ENCODE measurements around the gene SMIM41. TPM values are rescaled to one million over a fixed set of nuclear protein-coding genes. Genes with fewer than 3 reads are reported as not detected.
"Not testable (repeated sequence)": the region's sequence is repeated elsewhere in the genome, so short reads cannot be mapped to it uniquely, and the experiment has no call there.

Gene SMIM41
- total and polyA plus RNA-seq, 10 of the 15 experiments (the other 5 are each of a cell fraction or from before 2014, with no cell fraction given): not detected

GRCh38 chr12:52116222-52117125 lies 37.0 kb downstream of the SMIM41 start:
- BruUV-seq (replicated peaks); H3K36me3 ChIP-seq (ENCODE audit: control insufficient read depth in 2 of 2, insufficient read depth in 2 of 2, low read length in 1 of 2); in situ Hi-C loops (cut with MboI); H3K9me3 ChIP-seq (replicated peaks; ENCODE audit: control insufficient read depth, insufficient read depth, low read length); FAIRE-seq; H4K20me1 ChIP-seq (ENCODE audit: control insufficient read depth, insufficient read depth); H3K79me2 ChIP-seq (ENCODE audit: control insufficient read depth, insufficient read depth, low read length); ATAC-seq; H3K27me3 ChIP-seq (replicated peaks in 1 of 2; ENCODE audit: control insufficient read depth in 2 of 2, insufficient read depth in 2 of 2, low read length in 1 of 2); H2AFZ ChIP-seq (ENCODE audit: control insufficient read depth, low read depth, low read length): not testable (repeated sequence)
- H3K4me1 ChIP-seq (ENCODE audit: control insufficient read depth, insufficient read depth, low read length): peaks cover 42% of the 10 kb centered on the region
- CTCF ChIA-PET: interaction anchor here (1.0 to 5.3 kb wide), 14 partner anchors 11 to 146 kb away, joined by 3 to 395 read pairs (median 8); partner anchors contain the start of genes ATG101 and SMIM41
- peak overlapping the region; percentile 79 for H3K4me2 ChIP-seq (ENCODE audit: control insufficient read depth, insufficient read depth)
- DNase-seq (ENCODE audit: low read depth, low spot score): peak; percentile 37
- WGBS (ENCODE audit: insufficient coverage, insufficient replicate concordance, low lambda C conversion rate, missing lambda C conversion rate): 19% methylated on average over 18 of the region's 18 CpGs
- H3K4me3 ChIP-seq: peak overlapping the region; percentile 40
- POLR2A ChIA-PET: interaction anchor here (1.0 to 3.2 kb wide), 2 partner anchors 46 to 91 kb away, joined by 3 to 20 read pairs; partner anchors contain the start of gene ATG101
- RAD21 ChIA-PET (ENCODE audit: unreplicated experiment): interaction anchor here (1.0 to 5.1 kb wide), 11 partner anchors 11 to 95 kb away, joined by 3 to 151 read pairs (median 8); partner anchors contain the start of genes ATG101 and NR4A1
- peak overlapping the region; percentile 50 for H3K27ac ChIP-seq (ENCODE audit: control insufficient read depth, insufficient read depth)
- intact Hi-C loops (cut with micrococcal nuclease; ENCODE audit: unreplicated experiment): loop anchor here (1.0 kb wide), 1 partner anchor 33 kb away; no protein-coding TSS in a partner anchor
- TF ChIP-seq HDGF (IDR thresholded peaks at IDR 0.05): 0 out of 2 replicates have a peak, but pooled peaks have one; percentile 47
- TF ChIP-seq CTCF (IDR thresholded peaks at IDR 0.05 in 2 of 3, conservative IDR thresholded peaks at IDR 0.05 in 1 of 3; ENCODE audit: control insufficient read depth in 2 of 3, extremely low read depth in 1 of 3, insufficient read depth in 1 of 3, low read depth in 3 of 3, low read length in 3 of 3): peak; percentile 29 to 37 (median 36); a peak in 4 of 6 replicates
- TF ChIP-seq ATF7 (IDR thresholded peaks at IDR 0.05; ENCODE audit: low read depth): peak; percentile 30; the same call in 1 of the 2 replicates
- TF ChIP-seq CREM (IDR thresholded peaks at IDR 0.05; ENCODE audit: low read depth): 0 out of 2 replicates have a peak, but pooled peaks have one; percentile 11
- TF ChIP-seq PKNOX1 (IDR thresholded peaks at IDR 0.05): peak; percentile 70
- TF ChIP-seq YY1 (IDR thresholded peaks at IDR 0.05; ENCODE audit: low read depth, low read length): 0 out of 2 replicates have a peak, but pooled peaks have one; percentile 22
- TF ChIP-seq RAD21 (IDR thresholded peaks at IDR 0.05; ENCODE audit: insufficient read depth, low read depth, low read length): peak; percentile 45
- TF ChIP-seq RUNX3 (IDR thresholded peaks at IDR 0.05; ENCODE audit: low read length): 0 out of 2 replicates have a peak, but pooled peaks have one; percentile 17
- TF ChIP-seq RELA (IDR thresholded peaks at IDR 0.05; ENCODE audit: borderline replicate concordance, partially characterized antibody): peak; percentile 93
- TF ChIP-seq JUNB (IDR thresholded peaks at IDR 0.05): peak; percentile 29; the same call in 1 of the 2 replicates
- 0 out of 4 replicates have a peak, but pooled peaks of 1 of the 2 experiments have one; percentile 9 for TF ChIP-seq IKZF2 (IDR thresholded peaks at IDR 0.05)
- SMC1A ChIA-PET (ENCODE audit: uncharacterized antibody, unreplicated experiment): interaction anchor here (0.7 to 11.3 kb wide), 10 partner anchors 11 to 145 kb away, joined by 3 to 320 read pairs (median 5); partner anchors contain the start of gene NR4A1
- H3K9ac ChIP-seq (ENCODE audit: control insufficient read depth, insufficient read depth, low read length): peak overlapping the region; percentile 39; the same call in 1 of the 2 replicates
